ENCODE measurements around the gene CCSAP.

GRCh38 chr1:229282295-229282823 lies 60.5 kb downstream of the CCSAP start:
- TF ChIP-seq GLI4 (CRISPR knock-in tag; IDR thresholded peaks at IDR 0.05; ENCODE audit: borderline replicate concordance) (no peak), REST (IDR thresholded peaks at IDR 0.05; ENCODE audit: borderline replicate concordance in 1 of 2, low read depth in 1 of 2, low read length in 2 of 2) (no peak), KLF11 (CRISPR knock-in tag; IDR thresholded peaks at IDR 0.05) (no peak), ZNF740 (CRISPR knock-in tag; IDR thresholded peaks at IDR 0.05) (no peak), NR2C2 (CRISPR knock-in tag; IDR thresholded peaks at IDR 0.05; ENCODE audit: borderline replicate concordance) (no peak), CTCF (CRISPR knock-in tag; IDR thresholded peaks at IDR 0.05) (no peak), MNT (IDR thresholded peaks at IDR 0.05) (no peak), EP300 (IDR thresholded peaks at IDR 0.05; ENCODE audit: low read depth in 2 of 2, low read length in 2 of 2) (no peak), EP300 (CRISPR knock-in tag; IDR thresholded peaks at IDR 0.05; ENCODE audit: borderline replicate concordance) (no peak), FOSL1 (CRISPR knock-in tag; IDR thresholded peaks at IDR 0.05; ENCODE audit: borderline replicate concordance) (no peak), ZNF530 (CRISPR knock-in tag; IDR thresholded peaks at IDR 0.05; ENCODE audit: low read depth) (no peak), RARG (CRISPR knock-in tag; IDR thresholded peaks at IDR 0.05; ENCODE audit: low read depth) (no peak)
